GM19043 (cell line): ENCODE results near the gene ANXA4.

ENCODE experiments used
- ATAC-seq: cut with Tn5 transposase; IDR thresholded peaks from one replicate; pipeline ENCODE4 v1.9.1; 2021; ENCODE audit warnings: low read depth; ENCODE audit not compliant: unreplicated experiment

The ANXA4 gene

DNA sequence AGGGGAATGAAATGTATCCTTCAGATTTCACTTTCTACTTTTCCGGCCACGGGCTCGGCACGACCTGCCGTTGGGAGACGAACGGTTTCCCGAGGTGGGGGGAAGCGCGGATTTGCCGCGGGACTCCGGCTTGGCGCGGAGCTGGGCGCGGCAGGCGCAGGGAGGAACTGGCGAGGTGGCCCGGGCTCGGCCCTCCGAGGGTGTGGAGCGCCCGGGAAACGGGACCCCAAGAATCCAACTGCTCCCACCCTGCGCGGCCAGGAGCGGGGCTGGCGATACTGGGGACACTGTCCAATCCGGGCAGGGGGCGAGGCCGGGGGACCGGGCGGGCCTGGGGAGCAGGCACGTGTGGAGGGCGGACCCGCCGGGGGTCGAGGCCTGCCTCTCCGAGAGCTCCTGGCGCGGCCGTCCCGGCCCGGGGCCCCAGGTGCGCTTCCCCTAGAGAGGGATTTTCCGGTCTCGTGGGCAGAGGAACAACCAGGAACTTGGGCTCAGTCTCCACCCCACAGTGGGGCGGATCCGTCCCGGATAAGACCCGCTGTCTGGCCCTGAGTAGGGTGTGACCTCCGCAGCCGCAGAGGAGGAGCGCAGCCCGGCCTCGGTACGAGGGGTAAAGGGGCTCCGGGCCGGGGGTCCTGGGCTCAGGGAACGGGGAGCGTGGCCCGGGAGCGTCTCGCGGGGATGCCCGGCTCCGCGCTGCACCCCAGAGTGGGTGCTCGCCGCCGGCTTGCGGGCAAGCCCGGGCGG is at the start of gene ANXA4:
Gene ANXA4, plus strand, starts transcription at position 560 of the 747 bp plus-strand sequence. CDS start 39,432 bp downstream, outside the sequence.
- ATAC-seq, result peak; percentile 68

DNA sequence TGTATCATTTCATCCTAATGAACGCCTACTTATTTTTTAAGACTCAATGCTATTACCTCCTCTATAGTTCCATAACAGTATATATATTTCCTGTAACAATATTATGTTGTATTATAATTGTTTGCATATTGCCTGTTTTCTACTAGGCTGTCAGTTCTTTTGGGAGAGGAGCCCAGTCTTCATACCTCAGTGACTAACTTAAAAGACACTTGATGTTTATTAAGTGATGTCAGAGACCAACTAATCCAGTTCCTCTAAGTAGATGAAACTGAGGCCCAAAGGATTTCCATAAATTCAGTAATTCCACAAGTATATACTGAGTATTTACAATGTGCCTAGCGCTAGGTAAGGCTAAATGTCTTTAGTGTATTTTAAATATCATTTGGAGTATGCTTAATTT is 49.5 kb upstream of the ANXA4 start:
- ATAC-seq, result no peak

- peak; percentile 57 for ATAC-seq
Measured at GRCh38 chr2:69693059-69693774, 48.7 kb upstream of the ANXA4 start.

DNA sequence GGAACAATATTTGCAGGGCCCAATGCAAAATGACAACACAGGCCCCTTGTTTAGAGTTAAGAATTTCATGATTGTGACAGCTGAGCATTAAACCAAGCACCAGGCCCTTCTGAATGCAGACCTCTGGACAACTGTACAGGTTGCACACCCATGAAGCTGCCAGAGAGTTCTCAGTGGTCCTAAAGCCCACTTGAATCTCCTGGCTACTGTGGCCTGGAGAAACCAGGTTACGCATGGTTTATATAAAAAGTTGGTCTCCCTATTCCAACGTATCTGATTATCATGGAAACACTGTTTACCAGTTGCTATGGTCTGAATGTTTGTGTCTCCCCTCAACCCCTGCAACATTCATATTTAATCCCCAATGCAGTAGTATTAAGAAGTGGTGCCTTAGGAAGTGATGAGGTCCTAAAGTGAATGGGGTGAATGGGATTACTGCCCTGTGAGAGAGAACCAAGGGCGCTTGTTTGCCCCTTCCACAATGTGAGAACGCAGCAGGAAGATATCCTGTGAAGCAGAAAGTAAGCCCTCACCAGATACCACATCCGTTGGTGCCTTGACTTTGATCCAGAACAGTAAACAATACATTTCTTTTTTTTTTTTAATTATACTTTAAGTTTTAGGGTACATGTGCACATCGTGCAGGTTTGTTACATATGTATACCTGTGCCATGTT is 48.0 kb upstream of the ANXA4 start:
- ATAC-seq, result peak; percentile 43

DNA sequence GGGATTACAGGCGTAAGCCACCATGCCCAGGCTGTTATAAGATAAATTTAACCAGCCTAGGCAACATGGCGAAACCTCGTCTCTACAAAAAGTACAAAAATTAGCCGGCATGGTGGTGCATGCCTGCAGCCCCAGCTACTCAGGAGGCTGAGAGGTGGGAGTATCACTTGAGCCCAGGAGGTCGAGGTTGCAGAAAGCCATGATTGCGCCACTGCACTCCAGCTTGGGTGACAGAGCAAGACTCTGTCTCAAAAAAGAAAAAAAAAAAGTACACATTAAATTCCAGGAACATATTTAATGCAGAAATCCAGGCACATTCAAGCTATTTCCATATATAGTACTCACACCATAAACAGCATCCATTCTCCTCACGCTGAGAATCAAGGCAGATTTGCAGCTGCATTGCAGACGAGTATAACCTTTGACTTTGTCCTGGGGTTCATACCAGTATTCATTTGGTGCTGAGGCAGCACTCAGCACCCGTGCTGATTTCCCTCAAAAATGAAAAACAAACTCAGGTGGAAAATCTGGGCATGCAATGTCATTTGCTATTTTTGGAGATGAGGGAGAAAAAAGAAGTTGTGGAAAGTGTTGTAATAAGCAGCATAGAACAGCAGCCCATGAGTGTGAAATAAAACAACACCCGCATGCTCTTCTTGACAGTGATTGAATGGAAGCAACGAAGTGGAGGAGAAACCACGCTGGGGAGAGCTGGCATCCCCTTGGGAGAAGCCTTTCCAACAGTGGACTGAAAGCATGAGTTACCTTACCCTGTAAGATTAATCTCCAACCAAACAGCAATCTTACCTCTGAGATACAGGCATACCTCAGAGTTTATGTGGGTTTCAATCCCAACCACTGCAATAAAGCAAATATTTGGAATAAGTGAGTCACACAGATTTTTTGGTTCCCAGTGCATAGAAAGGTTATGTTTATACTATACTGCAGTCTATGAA is 46.8 kb upstream of the ANXA4 start:
- no peak for ATAC-seq

- no peak for ATAC-seq
Measured at GRCh38 chr2:69695850-69696216, 46.1 kb upstream of the ANXA4 start.

- ATAC-seq, result no peak
Measured at GRCh38 chr2:69700381-69700780, 41.6 kb upstream of the ANXA4 start.

DNA sequence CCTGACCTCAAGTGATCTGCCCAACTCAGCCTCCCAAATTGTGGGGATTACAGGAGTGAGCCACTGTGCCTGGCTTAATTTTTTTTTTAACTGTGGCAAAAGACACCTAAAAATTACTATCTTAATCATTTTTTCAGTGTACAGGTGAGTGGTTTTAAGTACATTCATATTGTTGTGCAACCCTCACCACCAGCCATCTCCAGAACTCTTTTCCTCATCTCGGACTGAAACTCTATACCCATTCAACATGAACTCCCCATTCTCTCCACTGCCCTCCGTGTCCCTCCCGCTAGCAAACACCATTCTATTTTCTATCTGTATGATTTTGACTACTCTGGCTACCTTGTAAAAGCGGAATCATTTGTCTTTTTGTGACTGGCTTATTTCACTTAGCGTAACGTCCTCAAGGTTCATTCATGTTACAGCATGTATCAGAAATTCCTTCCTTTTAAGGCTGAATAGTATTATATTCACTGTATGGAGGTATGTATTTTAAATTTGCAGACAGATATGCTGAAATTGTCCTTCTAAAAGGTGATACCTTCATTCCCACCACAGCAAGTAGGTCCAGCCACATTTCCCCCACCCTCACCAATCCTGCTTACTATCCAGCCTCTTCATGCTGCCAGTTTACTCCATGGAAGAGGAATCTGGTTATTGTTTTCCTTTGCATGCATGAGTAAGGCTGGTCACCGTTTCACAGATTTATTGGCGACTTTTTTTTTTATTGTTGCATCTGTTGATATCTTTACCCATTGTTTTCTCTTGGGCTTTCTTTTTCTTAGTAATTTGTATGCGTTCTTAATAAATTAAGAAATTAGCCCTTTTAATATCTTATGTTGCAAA is 40.6 kb upstream of the ANXA4 start:
- no peak for ATAC-seq

- no peak for ATAC-seq
Measured at GRCh38 chr2:69703189-69703588, 38.7 kb upstream of the ANXA4 start.

DNA sequence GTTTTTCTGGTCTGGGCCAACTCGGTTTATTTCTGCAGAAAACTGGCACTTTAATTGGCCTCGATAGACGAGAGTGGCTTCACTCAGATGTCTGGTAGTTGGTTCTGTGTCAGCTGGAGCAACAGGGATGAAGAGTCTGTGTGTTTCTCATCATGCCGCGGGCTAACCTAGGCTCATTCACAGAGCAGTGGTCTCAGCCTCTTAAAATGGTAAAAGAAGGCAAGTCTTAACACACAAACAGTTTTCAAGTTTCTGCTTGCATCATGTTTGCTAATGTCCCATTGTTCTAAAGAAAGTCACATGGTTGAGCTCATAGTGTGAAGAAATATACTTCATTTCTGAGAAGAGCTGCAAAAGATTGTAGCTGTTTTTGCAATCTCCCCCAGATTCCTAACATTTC is 37.5 kb upstream of the ANXA4 start:
- ATAC-seq, result no peak

DNA sequence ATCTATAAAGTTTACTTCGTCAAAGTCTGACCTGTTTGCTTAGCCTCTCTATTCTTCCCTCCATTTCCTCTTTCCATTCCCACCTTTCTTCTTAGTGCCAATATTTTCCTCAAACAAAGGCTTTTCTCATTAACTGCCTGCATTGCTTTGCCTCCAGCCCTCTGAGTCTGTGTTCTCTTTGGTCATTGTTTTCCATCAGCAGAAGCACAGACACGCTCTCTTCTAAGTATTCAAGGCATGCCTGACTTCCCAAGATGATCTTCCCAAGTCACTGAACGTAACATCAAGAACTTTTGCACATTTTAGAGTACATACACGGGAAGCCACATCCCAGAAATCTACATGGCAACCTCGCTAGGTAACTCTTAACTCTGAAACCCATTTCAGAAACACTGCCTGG is 32.6 kb upstream of the ANXA4 start:
- ATAC-seq, result no peak

DNA sequence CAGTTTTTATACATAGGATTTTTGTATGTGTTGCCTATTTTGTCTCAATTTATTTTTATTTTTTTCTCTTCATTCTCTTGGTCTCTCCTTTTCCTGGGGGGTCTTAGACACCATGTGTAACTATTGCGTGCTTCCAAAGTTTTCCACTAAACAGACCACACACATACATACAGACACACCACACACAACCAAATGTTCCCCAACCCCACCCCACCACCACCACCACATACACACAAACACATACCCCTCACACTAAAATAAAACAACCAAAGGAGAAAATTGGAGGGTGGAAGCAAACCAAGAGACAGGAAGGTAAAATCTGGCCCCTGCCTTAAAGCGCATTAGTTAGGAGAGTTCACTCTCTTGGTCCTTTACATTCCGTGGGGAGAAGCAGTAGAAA is 30.0 kb upstream of the ANXA4 start:
- no peak for ATAC-seq

GRCh38 chr2:69714024-69714423 is 27.9 kb upstream of the ANXA4 start:
- ATAC-seq, result no peak

- peak; percentile 87 for ATAC-seq
Measured at GRCh38 chr2:69714539-69715220, 27.3 kb upstream of the ANXA4 start.

DNA sequence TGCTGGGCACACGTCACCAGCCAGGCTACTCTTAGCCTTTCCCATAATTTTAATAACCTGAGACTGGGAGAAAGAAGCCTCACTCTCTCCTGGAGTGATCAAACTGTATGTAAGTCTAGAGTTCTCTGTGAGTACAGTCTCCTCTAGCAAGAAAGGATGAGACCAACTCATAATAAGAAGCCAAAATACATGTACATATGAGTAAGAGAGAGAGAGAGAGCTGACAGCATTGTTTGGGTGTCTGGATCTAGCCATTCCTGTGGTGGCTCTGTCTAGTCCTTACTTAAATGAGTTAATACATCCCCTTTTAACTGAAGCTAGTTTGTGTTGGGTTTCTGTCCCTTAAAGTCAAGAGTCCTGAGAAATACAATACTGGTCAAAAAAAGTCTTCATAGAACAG is 26.0 kb upstream of the ANXA4 start:
- ATAC-seq, result no peak

DNA sequence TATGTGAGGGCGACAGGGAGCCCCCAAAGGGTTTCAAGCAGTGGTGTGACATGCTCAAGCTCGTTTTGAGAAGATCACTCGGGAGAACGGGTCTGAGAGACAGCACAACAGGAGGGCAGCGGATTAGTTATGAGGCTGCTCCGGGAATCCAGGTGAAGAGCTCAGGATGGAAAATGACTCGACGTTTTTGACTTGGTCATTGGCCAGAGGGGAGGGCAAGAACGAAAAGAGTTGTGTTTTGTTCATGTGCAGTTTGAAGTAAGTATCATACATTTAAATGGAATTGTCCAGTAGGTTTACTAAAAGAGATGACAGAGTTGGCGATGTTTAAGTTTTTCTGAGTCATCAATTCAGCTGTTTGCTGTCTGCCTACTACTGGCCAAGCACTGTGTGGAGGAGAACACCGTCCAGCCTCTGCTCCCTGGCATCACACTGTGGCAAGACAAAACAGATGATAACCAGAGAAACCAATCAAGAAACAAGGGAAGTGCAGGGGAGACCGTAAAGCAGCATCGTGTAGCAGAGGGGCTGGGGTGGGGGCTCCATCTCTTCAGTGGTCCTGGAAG is 25.3 kb upstream of the ANXA4 start:
- no peak for ATAC-seq

GRCh38 chr2:69717186-69717585 is 24.7 kb upstream of the ANXA4 start:
- no peak for ATAC-seq

DNA sequence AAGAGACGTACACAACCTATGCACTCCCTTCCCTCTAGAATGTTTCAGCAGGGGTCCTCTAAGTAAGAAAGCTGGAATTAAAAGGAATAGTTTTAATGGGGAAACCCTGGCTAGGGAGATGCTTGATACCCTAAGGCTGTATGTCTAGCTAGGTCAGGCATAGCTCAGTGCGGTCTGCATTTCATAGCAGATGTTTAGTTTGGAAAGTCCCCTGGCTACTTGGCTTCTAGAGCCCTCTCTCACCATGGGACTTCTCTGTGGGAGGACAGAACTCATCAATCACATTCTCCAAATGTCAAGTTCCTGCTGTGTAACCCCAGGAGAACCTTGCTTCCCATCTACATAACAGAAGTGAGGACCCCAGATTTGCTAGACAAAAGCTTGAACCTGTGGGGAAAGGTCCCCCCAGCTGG is 24.1 kb upstream of the ANXA4 start:
- ATAC-seq, result no peak
